ENCODE measurements around the gene CASS4. TPM values are rescaled to one million over a fixed set of nuclear protein-coding genes. Genes with fewer than 3 reads are reported as not detected.
"Not testable (repeated sequence)": the region's sequence is repeated elsewhere in the genome, so short reads cannot be mapped to it uniquely, and the experiment has no call there.

Gene CASS4
- total RNA-seq, 1 experiment from 2014 or later = not detected

DNA sequence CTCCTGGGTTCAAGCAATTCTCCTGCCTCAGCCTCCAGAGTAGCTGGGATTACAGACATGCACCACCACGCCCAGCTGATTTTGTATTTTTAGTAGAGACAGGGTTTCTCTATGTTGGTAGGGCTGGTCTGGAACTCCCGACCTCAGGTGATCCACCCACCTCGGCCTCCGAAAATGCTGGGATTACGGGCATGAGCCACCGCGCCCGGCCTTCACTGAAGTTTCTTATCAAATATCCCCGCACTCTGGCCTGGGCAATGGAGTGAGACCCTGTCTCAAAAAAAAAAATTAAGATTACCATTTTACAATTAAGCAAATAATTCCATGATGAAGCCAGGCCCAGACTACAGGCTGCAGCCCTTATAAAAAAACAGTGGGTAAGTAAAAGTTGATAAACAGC is 21.7 kb upstream of the CASS4 start:
- in situ Hi-C loops (cut with HindIII; ENCODE audit: low pct_unique_long_range_greater_than_20kb, low sequenced_read_pairs); DNase-seq (ENCODE audit: low read depth): not testable (repeated sequence)

DNA sequence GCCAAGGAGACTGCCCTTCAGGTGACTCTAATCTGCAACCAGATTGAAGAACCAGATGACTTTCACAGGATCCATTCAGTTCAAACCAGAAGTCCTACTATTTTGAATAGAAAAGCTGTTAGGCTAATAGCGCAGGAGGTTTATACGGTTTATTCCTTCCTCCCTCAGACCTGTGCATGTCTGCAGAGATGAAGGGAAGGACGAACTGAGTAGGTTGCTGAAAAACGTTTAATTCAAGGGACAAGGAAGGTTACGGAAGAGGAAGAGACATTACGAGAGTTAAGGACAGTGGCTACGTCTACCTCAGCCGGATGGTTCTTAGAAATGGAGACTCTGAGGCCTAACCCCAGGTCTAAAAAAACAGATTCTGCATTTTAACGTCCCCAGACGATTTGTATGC is 21.0 kb upstream of the CASS4 start:
- in situ Hi-C loops (cut with HindIII; ENCODE audit: low pct_unique_long_range_greater_than_20kb, low sequenced_read_pairs) = no loop called here
- DNase-seq (ENCODE audit: low read depth) = no peak

DNA sequence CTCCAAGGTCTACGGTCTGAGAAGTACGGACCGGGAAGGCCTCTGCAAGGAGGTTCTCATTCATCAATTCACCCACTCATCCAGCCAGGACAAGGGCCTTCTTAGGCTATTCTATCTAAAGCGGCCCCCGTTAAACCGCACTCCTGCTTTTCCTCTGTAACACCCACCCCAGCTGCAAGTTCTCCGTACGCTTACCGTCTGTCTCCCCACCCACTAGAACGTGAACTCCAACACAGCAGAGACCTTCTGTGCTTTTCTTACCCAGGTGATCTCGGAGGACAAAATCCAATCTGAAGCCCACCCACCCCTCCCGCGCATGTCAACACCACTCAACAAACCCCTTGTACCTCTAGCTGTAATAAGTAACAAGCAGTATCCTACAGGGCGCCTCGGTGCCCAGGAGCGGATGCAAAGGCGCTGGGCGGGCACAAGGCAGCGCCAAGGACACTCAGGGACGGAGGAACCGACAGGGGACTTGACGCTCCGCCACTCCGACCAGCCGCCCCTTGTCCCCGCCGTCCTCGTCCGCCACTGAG is 20.4 kb upstream of the CASS4 start:
- DNase-seq (ENCODE audit: low read depth) = no peak
- in situ Hi-C loops (cut with HindIII; ENCODE audit: low pct_unique_long_range_greater_than_20kb, low sequenced_read_pairs) = no loop called here

DNA sequence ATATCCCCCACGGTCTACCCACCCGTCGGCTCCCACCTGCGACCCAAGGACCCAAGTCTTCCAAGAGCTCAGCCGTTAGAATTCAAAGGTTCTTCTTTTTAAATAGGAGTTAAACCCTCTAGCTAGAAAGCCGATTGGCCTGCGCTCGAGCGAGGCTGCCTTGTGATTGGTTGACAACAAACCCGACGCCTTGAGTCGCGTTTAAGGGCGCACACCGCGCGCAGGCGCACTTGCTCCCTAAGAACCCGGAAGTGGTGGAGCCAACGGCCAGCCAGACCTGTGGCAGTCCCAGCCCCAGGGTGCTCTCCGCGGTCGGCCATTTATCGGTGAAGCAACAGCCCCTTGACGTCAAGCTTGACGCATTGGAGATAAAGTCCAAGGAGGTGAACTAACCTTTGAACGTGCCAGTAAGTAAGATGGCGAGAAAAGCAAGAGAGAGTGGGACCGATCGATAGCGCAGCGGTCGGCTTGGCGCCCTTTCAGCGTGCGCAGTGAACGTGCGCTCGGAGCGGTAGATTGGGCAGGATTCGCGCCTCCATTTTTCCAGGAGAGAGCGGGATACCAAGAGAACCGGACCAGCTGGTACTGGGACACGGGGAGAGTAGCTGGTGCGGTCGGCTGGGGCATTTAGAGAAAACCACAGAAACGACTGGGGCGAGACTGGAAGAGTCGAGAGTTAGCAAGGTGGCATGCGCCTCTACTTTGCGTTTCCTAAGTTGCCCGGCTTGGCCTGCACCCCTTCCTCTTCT is 19.8 kb upstream of the CASS4 start, which contains the start of the genes AURKA and CSTF1:
TSS of gene AURKA (minus strand) at position 84 of the 749 bp plus-strand sequence. CDS start 4,018 bp downstream, outside the sequence.
TSS of gene CSTF1 (plus strand) at position 514 of the 749 bp plus-strand sequence. CDS start 2,908 bp downstream, outside the sequence.
- in situ Hi-C loops (cut with HindIII; ENCODE audit: low pct_unique_long_range_greater_than_20kb, low sequenced_read_pairs) = no loop called here

DNA sequence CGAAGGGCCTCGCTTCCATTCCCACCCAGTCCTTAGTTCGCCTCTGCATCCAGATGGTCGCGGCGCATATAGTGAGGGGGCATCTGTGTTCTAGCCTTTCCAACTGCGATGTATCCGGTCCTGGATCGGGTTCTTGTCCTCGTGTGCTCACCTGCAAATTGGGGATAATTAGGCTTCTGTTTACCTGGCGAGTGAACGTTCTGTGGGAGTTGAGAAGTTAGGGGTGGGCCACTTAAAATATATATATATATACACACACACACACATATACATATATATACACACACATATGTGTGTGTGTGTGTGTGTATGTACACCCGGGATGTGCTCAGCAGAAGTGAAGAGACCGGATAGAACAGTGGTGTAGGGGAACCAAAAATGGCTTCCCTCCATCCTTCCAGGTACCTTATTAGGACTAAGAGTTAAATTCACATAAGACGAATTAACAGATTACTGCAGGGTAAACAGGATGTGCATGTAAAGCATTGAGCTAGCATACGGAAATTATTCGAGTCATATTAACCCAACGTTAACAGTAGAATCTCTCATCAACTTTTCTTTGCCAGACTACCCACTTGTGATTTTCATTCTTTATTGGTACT is 19.1 kb upstream of the CASS4 start:
- no peak for DNase-seq (ENCODE audit: low read depth)

More for the DNA sequence above, 19.8 kb upstream of the CASS4 start, which contains the start of the genes AURKA and CSTF1:
- DNase-seq (ENCODE audit: low read depth) = peak; percentile 100

DNA sequence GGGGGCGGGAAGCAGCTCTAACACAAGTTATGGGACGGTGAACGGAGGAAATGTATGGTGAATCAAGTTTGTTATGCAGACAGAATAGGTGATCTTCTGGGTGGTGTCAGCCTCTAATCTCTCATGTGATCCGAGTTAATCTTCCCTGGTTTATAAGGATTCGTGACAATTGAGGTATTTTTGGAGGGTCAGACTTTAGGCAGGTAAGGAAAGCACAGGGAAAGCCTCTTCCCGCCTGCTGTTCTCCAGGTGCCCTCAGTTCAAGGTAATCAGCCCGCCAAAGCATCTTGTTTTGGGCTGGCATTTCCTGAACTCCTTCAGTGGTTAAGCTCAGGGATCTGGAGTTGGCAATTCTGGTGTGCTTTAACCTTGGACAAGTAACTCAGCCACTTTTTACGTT is 18.4 kb upstream of the CASS4 start:
- no peak for DNase-seq (ENCODE audit: low read depth)
- in situ Hi-C loops (cut with HindIII; ENCODE audit: low pct_unique_long_range_greater_than_20kb, low sequenced_read_pairs) = no loop called here

More for the DNA sequence above, 19.1 kb upstream of the CASS4 start:
- in situ Hi-C loops (cut with HindIII; ENCODE audit: low pct_unique_long_range_greater_than_20kb, low sequenced_read_pairs) = no loop called here

DNA sequence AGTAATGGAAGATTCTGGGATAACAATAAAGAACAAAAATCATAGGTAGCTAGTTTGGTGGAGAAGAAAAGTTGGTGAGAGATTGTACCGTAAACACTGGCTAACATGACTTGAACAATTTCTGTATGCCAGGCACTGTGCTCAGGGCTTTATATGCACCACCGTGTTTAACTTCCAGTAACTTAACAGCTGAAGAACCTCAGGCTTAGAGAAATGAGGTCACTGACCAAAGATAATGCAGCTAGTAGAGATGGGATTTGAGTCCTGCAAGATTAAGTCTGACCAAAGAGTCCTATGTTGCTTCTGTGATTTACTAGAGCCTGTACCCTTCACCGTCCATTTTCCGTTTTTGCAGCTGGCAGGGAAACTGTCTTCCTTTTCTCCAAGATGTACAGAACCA is 16.9 kb upstream of the CASS4 start:
- in situ Hi-C loops (cut with HindIII; ENCODE audit: low pct_unique_long_range_greater_than_20kb, low sequenced_read_pairs) = no loop called here
- DNase-seq (ENCODE audit: low read depth) = no peak

DNA sequence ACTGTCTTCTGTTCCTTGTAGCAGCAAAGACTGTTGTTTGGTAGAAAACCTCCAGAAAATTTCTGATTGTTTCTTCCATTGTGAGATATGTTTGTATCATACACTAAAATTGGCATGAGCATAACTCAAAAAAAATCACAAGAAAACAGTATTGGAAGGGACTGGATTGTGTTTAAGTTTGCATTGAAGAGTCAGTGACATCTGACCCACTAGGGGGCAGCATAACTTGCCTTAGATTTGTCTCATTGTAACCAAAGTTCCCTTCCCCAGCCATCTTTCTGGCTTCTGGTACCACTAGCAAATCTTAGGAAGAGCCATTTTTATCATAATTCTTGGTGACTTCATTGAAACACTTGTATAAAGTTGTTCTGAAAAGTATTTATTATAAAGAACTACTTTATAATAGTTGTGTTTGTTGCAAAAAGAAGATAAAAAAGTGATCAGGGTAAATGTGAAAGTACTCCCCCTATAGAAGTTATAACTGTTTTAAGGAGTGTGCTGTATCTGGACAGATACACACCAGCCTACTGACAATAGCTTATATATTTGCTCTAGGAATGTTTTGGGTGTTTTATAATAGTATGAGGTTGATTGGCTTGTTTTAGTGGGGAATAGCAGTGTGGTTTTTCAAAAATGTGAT is 11.9 kb upstream of the CASS4 start:
- peak; percentile 32 for DNase-seq (ENCODE audit: low read depth)
- in situ Hi-C loops (cut with HindIII; ENCODE audit: low pct_unique_long_range_greater_than_20kb, low sequenced_read_pairs) = no loop called here

DNA sequence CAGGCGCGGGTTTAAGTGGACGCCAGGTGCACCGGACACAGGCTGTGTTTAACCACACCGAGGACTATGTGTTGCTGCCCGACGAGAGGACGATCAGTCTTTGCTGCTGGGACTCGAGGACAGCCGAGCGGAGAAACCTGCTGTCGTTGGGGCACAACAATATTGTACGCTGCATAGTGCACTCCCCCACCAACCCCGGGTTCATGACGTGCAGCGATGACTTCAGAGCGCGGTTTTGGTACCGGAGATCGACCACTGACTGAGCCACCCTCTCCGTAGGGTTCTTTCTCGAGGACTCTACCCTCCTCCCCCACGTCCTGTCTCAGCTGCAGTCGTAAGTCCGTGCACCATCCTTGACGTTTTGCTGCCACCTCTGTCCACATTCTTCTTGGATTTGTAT is 8.6 kb upstream of the CASS4 start:
- in situ Hi-C loops (cut with HindIII; ENCODE audit: low pct_unique_long_range_greater_than_20kb, low sequenced_read_pairs) = no loop called here
- DNase-seq (ENCODE audit: low read depth) = no peak

DNA sequence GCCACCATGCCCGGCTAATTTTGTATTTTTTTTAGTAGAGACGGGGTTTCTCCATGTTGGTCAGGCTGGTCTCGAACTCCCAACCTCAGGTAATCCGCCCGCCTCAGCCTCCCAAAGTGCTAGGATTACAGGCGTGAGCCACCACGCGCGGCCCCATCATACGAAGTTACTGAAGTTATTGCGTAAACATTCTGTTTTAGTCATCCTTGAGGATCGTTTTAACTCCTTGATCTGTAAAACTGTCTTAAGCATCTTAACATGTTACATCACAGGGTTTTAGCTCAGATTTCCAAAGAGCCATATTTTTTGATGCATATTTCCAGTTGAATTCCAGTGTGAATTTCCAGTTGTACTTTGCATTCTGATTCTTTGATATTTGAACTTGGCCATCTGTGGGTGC is 6.7 kb upstream of the CASS4 start:
- in situ Hi-C loops (cut with HindIII; ENCODE audit: low pct_unique_long_range_greater_than_20kb, low sequenced_read_pairs); DNase-seq (ENCODE audit: low read depth): not testable (repeated sequence)

DNA sequence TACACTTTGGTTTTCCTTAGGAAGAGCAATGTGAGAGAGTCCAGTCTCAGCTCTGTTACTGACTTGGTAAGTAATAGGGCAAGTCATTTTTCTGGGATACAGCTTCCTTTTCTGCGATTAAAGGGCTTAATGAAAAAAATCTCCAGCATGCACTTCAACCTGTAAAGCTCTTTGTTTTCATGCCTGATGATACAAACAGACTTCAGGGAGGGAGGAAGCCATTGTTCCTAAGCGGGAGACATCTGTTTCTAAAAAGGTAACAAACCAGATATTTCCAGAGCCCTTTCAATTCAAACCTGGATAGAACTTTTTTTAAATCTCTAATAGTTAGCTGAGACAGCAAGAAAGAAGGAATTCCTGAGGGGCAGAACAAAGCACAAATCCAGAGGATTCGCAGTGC is 5.2 kb upstream of the CASS4 start:
- no peak for DNase-seq (ENCODE audit: low read depth)
- in situ Hi-C loops (cut with HindIII; ENCODE audit: low pct_unique_long_range_greater_than_20kb, low sequenced_read_pairs) = no loop called here

DNA sequence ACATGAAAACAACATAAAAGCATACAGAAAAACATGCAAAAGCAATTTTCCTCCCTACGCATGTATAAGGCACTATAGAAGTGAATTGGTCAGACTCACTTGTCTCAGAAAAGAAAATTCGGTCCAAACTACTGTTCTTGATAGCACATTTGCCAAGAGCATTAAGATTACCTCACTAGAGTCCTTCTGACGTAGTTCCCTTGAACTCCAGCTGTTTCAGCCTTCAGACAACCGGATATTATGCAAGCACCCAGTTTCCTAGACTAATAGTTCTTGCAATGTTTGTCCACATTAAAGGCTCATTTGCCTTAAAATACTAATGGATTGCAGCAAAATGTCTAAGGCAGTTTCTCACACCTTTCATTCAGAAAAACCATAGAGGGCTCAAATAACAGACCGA is 2.5 kb upstream of the CASS4 start:
- in situ Hi-C loops (cut with HindIII; ENCODE audit: low pct_unique_long_range_greater_than_20kb, low sequenced_read_pairs) = no loop called here
- no peak for DNase-seq (ENCODE audit: low read depth)

DNA sequence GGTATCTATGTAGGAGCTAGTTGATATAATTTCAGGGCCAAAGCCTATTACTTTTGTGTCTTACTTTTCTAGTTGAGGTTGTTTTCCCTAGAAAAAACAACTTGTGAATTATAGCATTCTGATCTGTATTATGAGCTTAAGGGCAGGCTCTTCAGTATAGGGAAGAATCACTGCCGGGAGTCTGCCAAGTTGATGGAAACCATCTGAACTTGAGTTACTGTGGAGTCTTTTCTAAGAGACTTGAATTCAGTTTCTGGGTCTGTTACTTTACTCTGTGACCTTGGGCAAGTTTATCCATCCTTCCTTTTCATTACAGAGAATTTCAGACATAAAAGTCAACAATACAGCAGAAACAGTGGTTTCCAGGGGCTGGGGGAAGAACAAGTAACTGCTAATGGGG is 2.1 kb upstream of the CASS4 start:
- DNase-seq (ENCODE audit: low read depth) = no peak
- in situ Hi-C loops (cut with HindIII; ENCODE audit: low pct_unique_long_range_greater_than_20kb, low sequenced_read_pairs) = no loop called here

DNA sequence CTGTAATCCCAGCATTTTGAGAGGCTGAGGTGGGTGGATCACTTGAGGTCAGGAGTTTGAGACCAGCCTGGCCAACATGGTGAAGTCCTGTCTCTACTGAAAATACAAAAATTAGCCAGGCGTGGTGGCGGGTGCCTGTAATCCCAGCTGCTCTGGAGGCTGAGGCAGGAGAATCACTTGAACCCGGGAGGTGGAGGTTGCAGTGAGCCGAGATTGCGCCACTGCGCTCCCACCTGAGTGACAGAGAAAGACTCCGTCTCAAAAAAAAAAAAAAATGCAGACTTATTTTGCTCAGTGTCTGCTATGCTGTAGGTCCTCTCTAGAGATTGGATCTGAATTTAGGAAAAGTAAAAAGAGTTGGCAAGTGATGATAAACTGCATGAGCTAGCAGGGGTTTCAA is 773 bp upstream of the CASS4 start:
- in situ Hi-C loops (cut with HindIII; ENCODE audit: low pct_unique_long_range_greater_than_20kb, low sequenced_read_pairs) = not testable (repeated sequence)

DNA sequence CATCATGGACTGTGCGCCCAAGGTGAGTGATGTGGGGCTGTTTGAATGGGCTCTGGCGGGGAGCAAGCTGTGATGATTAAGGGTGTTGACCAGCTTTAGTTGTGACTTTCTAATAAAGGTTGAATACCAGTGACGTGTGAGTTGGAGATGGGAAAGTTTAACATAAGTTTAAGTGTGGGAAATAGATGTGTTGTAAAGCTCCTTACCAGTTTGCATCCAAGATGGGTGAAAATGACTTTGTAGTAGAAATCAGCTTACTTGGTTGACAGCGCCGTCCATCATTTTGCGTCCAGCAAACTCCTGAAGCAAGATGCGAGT is 372 bp downstream of the CASS4 start:
- no peak for DNase-seq (ENCODE audit: low read depth)
- in situ Hi-C loops (cut with HindIII; ENCODE audit: low pct_unique_long_range_greater_than_20kb, low sequenced_read_pairs) = no loop called here

More for the DNA sequence above, 773 bp upstream of the CASS4 start:
- DNase-seq (ENCODE audit: low read depth) = not testable (repeated sequence)

DNA sequence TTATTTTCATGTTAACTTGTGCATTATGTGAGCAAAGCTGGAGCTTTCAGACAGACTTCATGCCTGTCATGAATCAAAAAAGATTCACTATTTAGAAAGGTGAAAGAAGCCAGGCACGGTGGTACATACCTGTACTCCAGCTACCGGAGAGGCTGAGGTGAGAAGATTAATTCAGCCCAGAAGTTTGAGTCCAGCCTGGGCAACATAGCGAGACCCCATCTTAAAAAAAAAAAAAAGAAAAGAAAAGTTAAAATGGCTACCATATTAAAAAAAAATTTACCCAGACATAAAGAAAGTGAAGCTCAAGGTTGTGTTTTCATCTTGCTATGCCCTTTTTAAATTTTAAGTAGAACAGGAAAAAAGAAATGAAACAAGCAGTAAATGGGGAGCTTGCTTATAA is 889 bp downstream of the CASS4 start:
- in situ Hi-C loops (cut with HindIII; ENCODE audit: low pct_unique_long_range_greater_than_20kb, low sequenced_read_pairs) = no loop called here

DNA sequence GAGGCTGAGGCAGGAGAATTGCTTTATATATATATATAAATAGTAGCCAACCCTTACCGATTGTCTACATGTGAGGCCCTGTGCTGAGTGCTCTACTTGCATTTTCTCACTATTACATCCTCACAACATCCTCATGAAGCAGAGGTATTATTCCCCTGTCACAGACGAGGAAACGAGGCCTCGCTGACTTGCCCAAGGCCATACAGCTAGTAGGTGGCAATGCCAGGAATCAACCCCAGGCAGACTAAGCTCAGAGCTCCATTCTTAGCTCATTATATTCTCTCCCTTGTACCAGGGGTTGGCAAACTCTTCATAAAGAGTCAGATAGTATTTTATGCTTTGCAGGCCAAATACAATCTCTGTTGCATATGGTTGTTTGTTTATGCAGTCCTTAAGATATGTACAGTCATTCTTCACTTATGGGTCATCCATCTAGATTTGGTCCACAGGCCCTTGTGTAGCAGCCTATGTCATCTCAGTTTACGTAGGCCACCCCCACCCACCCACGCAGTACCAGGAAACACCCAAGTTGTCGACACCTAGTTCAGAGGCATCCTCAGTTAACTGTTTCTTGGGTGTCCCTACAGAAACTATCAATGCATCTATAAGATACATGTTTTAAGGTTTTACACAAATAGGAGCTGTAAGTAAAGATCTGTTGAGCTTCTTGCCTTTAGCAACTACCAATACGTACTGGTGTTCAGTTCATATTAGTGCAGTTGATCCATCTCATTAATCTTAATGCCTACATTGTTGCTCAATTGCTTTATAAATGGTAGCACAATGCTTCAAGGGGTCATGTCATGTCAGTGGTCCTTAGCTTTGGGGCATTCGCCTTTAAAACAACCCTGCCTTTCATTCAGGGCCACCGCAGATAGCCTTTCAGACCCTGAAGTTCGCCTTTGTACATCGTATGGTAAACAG is 3.0 kb downstream of the CASS4 start:
- DNase-seq (ENCODE audit: low read depth) = no peak
- in situ Hi-C loops (cut with HindIII; ENCODE audit: low pct_unique_long_range_greater_than_20kb, low sequenced_read_pairs) = no loop called here

More for the DNA sequence above, 889 bp downstream of the CASS4 start:
- DNase-seq (ENCODE audit: low read depth) = no peak

DNA sequence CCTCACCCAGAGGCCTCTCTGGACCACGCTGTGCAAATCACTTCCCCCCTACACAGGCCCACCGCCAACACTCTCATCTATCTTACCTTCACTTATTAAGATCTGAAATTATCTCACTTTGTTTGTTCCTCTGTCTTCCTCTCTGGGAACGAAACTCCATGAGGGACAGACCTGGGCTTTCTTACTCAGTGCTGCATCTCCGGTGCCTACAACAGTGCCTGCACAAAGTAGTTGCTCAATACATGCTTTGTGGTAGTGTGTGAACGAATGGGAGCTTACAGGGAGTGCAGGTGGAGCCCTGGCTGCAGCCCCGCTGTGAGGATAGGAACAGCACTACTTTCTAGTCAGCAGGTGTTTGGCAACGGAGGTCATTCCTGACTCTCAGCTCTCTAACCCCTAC is 5.3 kb downstream of the CASS4 start:
- in situ Hi-C loops (cut with HindIII; ENCODE audit: low pct_unique_long_range_greater_than_20kb, low sequenced_read_pairs) = no loop called here
- DNase-seq (ENCODE audit: low read depth) = no peak

All from Caki2 (cell line).